Stomach (tissue), 9 donors: ENCODE results near the gene KIAA1586. TPM values are rescaled to one million over a fixed set of nuclear protein-coding genes. Genes with fewer than 3 reads are reported as not detected.

Source experiments
- DNase-seq, 2 donors: peaks; one replicate each; pipeline versions ENCODE4 v3.0.0 to v3.0.0-alpha.2; 2013 to 2019
- H3K27ac ChIP-seq, 5 donors: fragments of 200-600 bp in 4 of 5; sonication (generic) in 4 of 5; one replicate each; pipeline ENCODE4 v1.5.1; 2013 to 2019; ENCODE audit warnings: mild to moderate bottlenecking in 1 of 5, moderate library complexity in 1 of 5
- H3K27me3 ChIP-seq, 3 donors: fragments of 200-600 bp; sonication (generic); one replicate each; pipeline ENCODE4 v1.5.1; 2017 to 2019; ENCODE audit warnings: mixed run types in 1 of 3
- H3K36me3 ChIP-seq, 4 donors: fragments of 200-600 bp; sonication (generic); 1 replicate in 3 of 4; 2 replicates in 1 of 4; pipeline ENCODE4 v1.5.1; 2016 to 2019
- H3K4me1 ChIP-seq, 4 donors: fragments of 200-600 bp; sonication (generic); one replicate each; pipeline ENCODE4 v1.5.1; 2016 to 2019
- H3K4me3 ChIP-seq, 4 donors: fragments of 200-600 bp; sonication (generic) in 3 of 4; one replicate each; pipeline ENCODE4 v1.5.1; 2016 to 2019; ENCODE audit warnings: mild to moderate bottlenecking in 1 of 4
- H3K9me3 ChIP-seq, 4 donors: fragments of 200-600 bp; sonication (generic); one replicate each; pipeline ENCODE4 v1.5.1; 2016 to 2019
- CTCF ChIP-seq, 7 experiments: fragments of 450-650 bp in 4 of 7; fragments of 200-600 bp in 3 of 7; sonication (generic) in 3 of 7; IDR thresholded peaks; one replicate each; pipeline ENCODE4 v1.5.1; 2016 to 2019; ENCODE audit warnings: antibody characterized with exemption in 7 of 7, control low read depth in 2 of 7, mild to moderate bottlenecking in 1 of 7
- EP300 ChIP-seq: sonication (generic); formaldehyde crosslinking; IDR thresholded peaks from one replicate; pipeline ENCODE4 v1.6.1; 2017; ENCODE audit warnings: antibody characterized with exemption
- POLR2A ChIP-seq, 4 donors: fragments of 450-650 bp; IDR thresholded peaks; one replicate each; pipeline ENCODE4 v1.6.1; 2016; ENCODE audit warnings: antibody characterized with exemption in 4 of 4, control low read depth in 2 of 4, mild to moderate bottlenecking in 1 of 4, moderate library complexity in 1 of 4
- POLR2AphosphoS5 ChIP-seq, 3 donors: sonication (generic); formaldehyde crosslinking; IDR thresholded peaks; one replicate each; pipeline ENCODE4 v1.6.1; 2016; ENCODE audit warnings: antibody characterized with exemption in 3 of 3
- WGBS, 5 donors: extraction: QIAGEN DNeasy Blood & Tissue Kit in 3 of 5; methylation state at CpG; one replicate each; pipeline versions ENCODE4 v1.1.5 to v1.1.7; 2013 to 2018; 5-methylcytosine and 5-hydroxymethylcytosine counted together
- intact Hi-C: fragments of 100-400 bp; cut with DNase I; formaldehyde crosslinking; loops from one replicate; pipeline ENCODE4 v1.15.1; 2023; ENCODE audit warnings: low total_unique reads
- polyA plus RNA-seq, 3 donors: library from polyadenylated mRNA; stranded (reverse); fragments of 200-250 nt; gene quantifications; one replicate each; pipeline ENCODE4 v1.2.3, GENCODE V29; 2013
- total RNA-seq, 5 donors: library from RNA; depleted of rRNA; stranded (reverse); fragments of >200 nt; gene quantifications; one replicate each; pipeline versions ENCODE4 v1.1.0 to v1.2.3, GENCODE V29; 2014 to 2016
- donor health status: healthy with polysubstance abuse.
- donor health status: Bipolar disorder and iron deficiency.
- donor health status: healthy.

Gene KIAA1586
- total and polyA plus RNA-seq, 8 donors, result 0.29 to 27.7 (median 4.2) TPM

- Histone ChIP-seq H3K36me3 (no peaks in the 10 kb centered on the region), H3K9me3 (peaks cover 0 to 18% (median 11%) of the 10 kb centered on the region in 4 donors), H3K27ac (no peak overlapping the region), H3K27me3 (no peaks in the 10 kb centered on the region), H3K4me3 (no peak overlapping the region), H3K4me1 (no peaks in the 10 kb centered on the region)
- 64 to 74% (median 70%) methylated on average over 2 of the region's 2 CpGs for WGBS, 5 donors
- intact Hi-C loops, result no loop called here
- no peak for TF ChIP-seq POLR2A (IDR thresholded peaks at IDR 0.05)
- DNase-seq, result no peak
These were observed 22.2 kb upstream of the KIAA1586 start for GRCh38 chr6:57024321-57024720.

GRCh38 chr6:57024775-57025174 is 21.7 kb upstream of the KIAA1586 start:
- H3K27ac ChIP-seq, result no peak overlapping the region
- 73 to 91% (median 82%) methylated on average over 1 of the region's 1 CpG for WGBS, 5 donors
- H3K4me3 ChIP-seq, result no peak overlapping the region
- intact Hi-C loops, result no loop called here
- no peaks in the 10 kb centered on the region for H3K27me3 ChIP-seq
- peaks cover 0 to 18% (median 11%) of the 10 kb centered on the region in 4 donors for H3K9me3 ChIP-seq
- H3K36me3 ChIP-seq, result no peaks in the 10 kb centered on the region
- no peaks in the 10 kb centered on the region for H3K4me1 ChIP-seq
- no peak for TF ChIP-seq POLR2AphosphoS5 (IDR thresholded peaks at IDR 0.05)
- TF ChIP-seq POLR2A (IDR thresholded peaks at IDR 0.05), result no peak
- TF ChIP-seq EP300, result no peak
- no peak for TF ChIP-seq CTCF (IDR thresholded peaks at IDR 0.05)
- DNase-seq, result no peak

DNA sequence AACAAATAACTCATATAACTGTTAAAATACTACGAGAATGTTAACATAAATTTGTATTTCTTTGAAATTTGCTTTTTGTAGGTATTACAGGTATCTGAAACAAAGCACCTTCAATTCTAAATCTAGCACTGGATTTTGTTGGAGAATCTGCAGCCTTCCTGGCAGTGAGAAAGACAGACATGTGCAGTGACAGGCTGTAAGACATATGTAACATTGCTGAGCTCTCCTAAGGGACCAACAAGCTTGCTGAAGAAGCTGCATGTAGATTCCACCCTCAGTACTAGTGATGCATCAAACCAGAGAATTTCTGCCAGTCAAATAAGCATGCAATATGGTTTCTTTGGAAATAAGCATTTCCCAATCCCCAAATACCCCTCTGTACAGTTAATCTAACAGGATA is 20.5 kb upstream of the KIAA1586 start:
- Histone ChIP-seq H3K4me3 (no peak overlapping the region), H3K9me3 (peaks cover 0 to 18% (median 11%) of the 10 kb centered on the region in 4 donors), H3K27me3 (no peaks in the 10 kb centered on the region), H3K27ac (no peak overlapping the region), H3K4me1 (no peaks in the 10 kb centered on the region), H3K36me3 (no peaks in the 10 kb centered on the region)
- no peak for TF ChIP-seq CTCF (IDR thresholded peaks at IDR 0.05)
- TF ChIP-seq POLR2AphosphoS5 (IDR thresholded peaks at IDR 0.05), result no peak
- no peak for TF ChIP-seq EP300
- TF ChIP-seq POLR2A (IDR thresholded peaks at IDR 0.05), result no peak
- no peak for DNase-seq
- intact Hi-C loops, result no loop called here
- 78 to 97% (median 82%) methylated on average over 1 of the region's 1 CpG for WGBS, 5 donors

DNA sequence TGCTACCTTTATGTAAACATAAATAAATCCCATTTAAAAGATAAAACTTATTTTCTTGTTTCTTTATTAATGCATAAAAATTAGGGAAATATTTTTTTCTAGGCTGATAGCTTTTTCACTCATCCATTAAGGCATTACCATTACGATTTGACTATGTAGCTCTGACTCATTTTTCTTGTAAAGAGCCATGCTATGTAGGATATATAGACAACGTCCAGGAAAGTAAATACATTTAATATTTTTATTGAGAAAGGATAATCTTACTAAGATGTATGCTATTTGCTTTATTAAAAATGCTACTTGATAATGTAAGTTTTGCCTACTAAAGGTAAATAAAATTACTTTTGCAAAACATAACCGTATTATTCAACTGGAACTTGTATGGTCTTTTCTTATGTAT is 19.2 kb upstream of the KIAA1586 start:
- Histone ChIP-seq H3K36me3 (no peaks in the 10 kb centered on the region), H3K27me3 (no peaks in the 10 kb centered on the region), H3K9me3 (peaks cover 0 to 18% (median 11%) of the 10 kb centered on the region in 4 donors), H3K4me3 (no peak overlapping the region), H3K4me1 (no peaks in the 10 kb centered on the region), H3K27ac (no peak overlapping the region)
- TF ChIP-seq POLR2A (IDR thresholded peaks at IDR 0.05) (no peak), EP300 (no peak), CTCF (IDR thresholded peaks at IDR 0.05) (no peak)
- intact Hi-C loops, result no loop called here
- no peak for DNase-seq
- 67 to 78% (median 71%) methylated on average over 3 of the region's 3 CpGs for WGBS, 5 donors

GRCh38 chr6:57029213-57029612 is 17.3 kb upstream of the KIAA1586 start:
- intact Hi-C loops, result no loop called here

More at GRCh38 chr6:57029213-57029612, 17.3 kb upstream of the KIAA1586 start:
- 81 to 91% (median 87%) methylated on average over 9 of the region's 9 CpGs for WGBS, 5 donors
- H3K36me3 ChIP-seq, result no peaks in the 10 kb centered on the region
- H3K4me3 ChIP-seq, result no peak overlapping the region
- peaks cover 0 to 14% (median 10%) of the 10 kb centered on the region in 4 donors for H3K9me3 ChIP-seq
- H3K27ac ChIP-seq, result no peak overlapping the region
- DNase-seq, result no peak
- TF ChIP-seq POLR2A (IDR thresholded peaks at IDR 0.05) (no peak), POLR2AphosphoS5 (IDR thresholded peaks at IDR 0.05) (no peak), EP300 (no peak), CTCF (IDR thresholded peaks at IDR 0.05) (no peak)
- no peaks in the 10 kb centered on the region for H3K4me1 ChIP-seq
- no peaks in the 10 kb centered on the region for H3K27me3 ChIP-seq
